HCT116 (cell line): ENCODE measurements around the gene DNLZ. TPM values are rescaled to one million over a fixed set of nuclear protein-coding genes. Genes with fewer than 3 reads are reported as not detected.
A peak's percentile ranks its signal among the peaks of the same experiment; 100 is the strongest.

ENCODE experiments used
- ATAC-seq: fragments of 200-7000 bp; cut with Tn5 transposase; 2 replicates; pipeline ENCODE4 v1.9.1; 2020; ENCODE audit warnings: mild to moderate bottlenecking, moderate library complexity
- BruUV-seq: library from RNA; stranded (reverse); fragments of 400-500 nt; replicated peaks from 2 replicates; lab custom pipeline; 2021; lab: Mats Ljungman, UMichigan
- CTCF ChIA-PET: fragments of 300-600 bp; sonication (Branson Sonifier 250); formaldehyde crosslinking; loops from one replicate; lab custom pipeline; 2021; ENCODE audit warnings: antibody characterized with exemption; lab: Charles Lee
- POLR2A ChIA-PET: fragments of 300-600, 350-600 bp; sonication (Branson Sonifier 250); formaldehyde crosslinking; loops from one replicate; lab custom pipeline; 2021; ENCODE audit warnings: antibody characterized with exemption; lab: Charles Lee
- RAD21 ChIA-PET, 2 experiments: fragments of 300-600 bp; sonication (Branson Sonifier 250); formaldehyde crosslinking; loops; one replicate each; lab custom pipeline; 2023; ENCODE audit warnings: low total read pairs in 2 of 2; ENCODE audit not compliant: uncharacterized antibody in 2 of 2, unreplicated experiment in 2 of 2, low non-redundant PET in 1 of 2; lab: Charles Lee
- DNase-seq: peaks from one replicate; pipeline ENCODE4 v3.0.0-alpha.2; 2010; ENCODE audit warnings: low read depth, low spot score
- H2AFZ ChIP-seq: fragments of 200-600 bp; shearing (Covaris generic), sonication (generic); 2 replicates; pipeline ENCODE4 v1.6.1; 2017; ENCODE audit warnings: low read depth, mixed run types, mixed read lengths, antibody characterized with exemption, low read length; ENCODE audit not compliant: poor library complexity, severe bottlenecking
- H3K27ac ChIP-seq: 2 replicates; pipeline ENCODE4 v1.5.1; 2012; ENCODE audit warnings: low read depth, low read length
- H3K27me3 ChIP-seq: fragments of 200-600 bp; sonication (generic); 2 replicates; pipeline ENCODE4 v1.6.1; 2016; ENCODE audit warnings: mixed run types, low read length, mixed read lengths; ENCODE audit not compliant: insufficient read depth
- H3K36me3 ChIP-seq, 2 experiments: fragments of 200-500 bp in 1 of 2; fragments of 200-600 bp in 1 of 2; sonication (Bioruptor generic) in 1 of 2; sonication (generic) in 1 of 2; 2 replicates each; pipeline versions ENCODE4 v1.5.1 to v1.6.1; 2014 to 2016; ENCODE audit warnings: low read length in 2 of 2, inconsistent platforms in 1 of 2, mixed read lengths in 1 of 2, mixed run types in 1 of 2; ENCODE audit not compliant: insufficient read depth in 2 of 2, control insufficient read depth in 1 of 2
- H3K4me1 ChIP-seq, 2 experiments: fragments of 200-600 bp in 1 of 2; sonication (generic) in 1 of 2; 2 replicates each; pipeline versions ENCODE4 v1.5.1 to v1.6.1; 2012 to 2017; ENCODE audit warnings: low read length in 2 of 2, inconsistent platforms in 1 of 2, mild to moderate bottlenecking in 1 of 2, mixed read lengths in 1 of 2, mixed run types in 1 of 2, moderate library complexity in 1 of 2; ENCODE audit not compliant: insufficient read depth in 2 of 2, control insufficient read depth in 1 of 2
- H3K4me2 ChIP-seq: fragments of 200-600 bp; sonication (generic); 2 replicates; pipeline ENCODE4 v1.6.1; 2017; ENCODE audit warnings: mixed run types, low read length, mixed read lengths
- H3K4me3 ChIP-seq, 2 experiments: fragments of 200-600 bp in 1 of 2; sonication (generic) in 1 of 2; replicated peaks in 1 of 2; 2 replicates each; pipeline ENCODE4 v1.5.1; 2011 to 2016; ENCODE audit warnings: low read length in 2 of 2, control low read depth in 1 of 2, low read depth in 1 of 2, mild to moderate bottlenecking in 1 of 2, mixed read lengths in 1 of 2, mixed run types in 1 of 2
- H3K79me2 ChIP-seq: fragments of 200-600 bp; sonication (generic); 2 replicates; pipeline ENCODE4 v1.6.1; 2017; ENCODE audit warnings: mild to moderate bottlenecking, mixed run types, low read length, moderate library complexity, mixed read lengths; ENCODE audit not compliant: insufficient read depth
- H3K9ac ChIP-seq: fragments of 200-600 bp; sonication (generic); 2 replicates; pipeline ENCODE4 v1.6.1; 2016; ENCODE audit warnings: low read length, mixed read lengths
- H3K9me2 ChIP-seq: fragments of 200-600 bp; sonication (generic), shearing (Covaris generic); 2 replicates; pipeline ENCODE4 v1.6.1; 2017; ENCODE audit warnings: mixed run types, mild to moderate bottlenecking, moderate library complexity; ENCODE audit not compliant: insufficient read depth
- H3K9me3 ChIP-seq, 2 experiments: fragments of 200-500 bp in 1 of 2; fragments of 200-600 bp in 1 of 2; sonication (Bioruptor generic) in 1 of 2; sonication (generic) in 1 of 2; 2 replicates each; pipeline ENCODE4 v1.6.1; 2014 to 2017; ENCODE audit warnings: low read length in 2 of 2, mixed read lengths in 2 of 2, inconsistent platforms in 1 of 2, low read depth in 1 of 2, mild to moderate bottlenecking in 1 of 2, mixed run types in 1 of 2, moderate library complexity in 1 of 2; ENCODE audit not compliant: control insufficient read depth in 1 of 2, insufficient read depth in 1 of 2
- H4K20me1 ChIP-seq: fragments of 200-600 bp; sonication (generic), shearing (Covaris generic); 2 replicates; pipeline ENCODE4 v1.6.1; 2017; ENCODE audit warnings: mixed run types, mild to moderate bottlenecking, moderate library complexity; ENCODE audit not compliant: insufficient read depth
- CBX3 ChIP-seq: IDR thresholded peaks from 2 replicates; pipeline ENCODE4 v1.6.1; 2012; ENCODE audit warnings: low read depth
- CEBPB ChIP-seq: IDR thresholded peaks from 2 replicates; pipeline ENCODE4 v1.6.1; 2012; ENCODE audit warnings: low read depth
- ELF1 ChIP-seq: IDR thresholded peaks from 2 replicates; pipeline ENCODE4 v1.6.1; 2012; ENCODE audit warnings: low read depth, borderline replicate concordance
- EZH2 ChIP-seq: fragments of 200-600 bp; sonication (generic); IDR thresholded peaks from 2 replicates; pipeline ENCODE4 v1.6.1; 2017; ENCODE audit warnings: antibody characterized with exemption, mixed run types
- JUND ChIP-seq: IDR thresholded peaks from 2 replicates; pipeline ENCODE4 v1.6.1; 2012
- POLR2A ChIP-seq: IDR thresholded peaks from 2 replicates; pipeline ENCODE4 v1.7.0; 2011; ENCODE audit warnings: borderline replicate concordance; ENCODE audit not compliant: insufficient read depth, insufficient read length; ENCODE audit errors: extremely low read depth
- POLR2AphosphoS5 ChIP-seq: IDR thresholded peaks from 2 replicates; pipeline ENCODE4 v1.6.1; 2011; ENCODE audit warnings: mild to moderate bottlenecking, low read depth, low read length, moderate library complexity
- RAD21 ChIP-seq: IDR thresholded peaks from 2 replicates; pipeline ENCODE4 v1.6.1; 2012; ENCODE audit warnings: low read depth, mild to moderate bottlenecking
- SIN3A ChIP-seq: IDR thresholded peaks from 2 replicates; pipeline ENCODE4 v1.6.1; 2012; ENCODE audit warnings: low read depth
- SP1 ChIP-seq: IDR thresholded peaks from 2 replicates; pipeline ENCODE4 v1.6.1; 2012; ENCODE audit warnings: low read depth
- SRF ChIP-seq: IDR thresholded peaks from 2 replicates; pipeline ENCODE4 v1.6.1; 2012; ENCODE audit warnings: low read depth
- TCF7L2 ChIP-seq: IDR thresholded peaks from 2 replicates; pipeline ENCODE4 v1.7.0; 2011; ENCODE audit warnings: borderline replicate concordance, inconsistent platforms; ENCODE audit not compliant: insufficient read depth, insufficient read length; ENCODE audit errors: extremely low read depth
- YY1 ChIP-seq: IDR thresholded peaks from 2 replicates; pipeline ENCODE4 v1.6.1; 2011; ENCODE audit warnings: low read length, low read depth, moderate library complexity, mild to moderate bottlenecking; ENCODE audit not compliant: insufficient replicate concordance; ENCODE audit errors: extremely low read depth
- ZFX ChIP-seq: fragments of 450-650 bp; IDR thresholded peaks from 2 replicates; pipeline ENCODE4 v1.6.1; 2017
- ZNF274 ChIP-seq: fragments of 200-500 bp; sonication (Bioruptor generic); IDR thresholded peaks from 2 replicates; pipeline ENCODE4 v1.6.1; 2014; ENCODE audit warnings: mild to moderate bottlenecking, low read depth, low read length, inconsistent platforms
- intact Hi-C: fragments of 100-400 bp; cut with micrococcal nuclease; formaldehyde crosslinking; loops from 2 replicates; pipeline ENCODE4 v1.10.0; 2022
- total RNA-seq: library from RNA; stranded (reverse); gene quantifications from one replicate; pipeline ENCODE4 v1.2.1, GENCODE V29; 2021; ENCODE audit not compliant: unreplicated experiment
- TF ChIP-seq, protein P1 (sequence below): IDR thresholded peaks from 2 replicates; pipeline ENCODE4 v1.6.1; 2012
- TF ChIP-seq, protein P2 (sequence below): IDR thresholded peaks from 2 replicates; pipeline ENCODE4 v1.6.1; 2012; ENCODE audit warnings: low read depth
- TF ChIP-seq, protein P3 (sequence below), 3 experiments: fragments of 200-600 bp in 1 of 3; sonication (generic) in 1 of 3; IDR thresholded peaks in 2 of 3; conservative IDR thresholded peaks in 1 of 3; 2 replicates each; pipeline ENCODE4 v1.5.1; 2012 to 2017; ENCODE audit warnings: low read depth in 2 of 3, low read length in 2 of 3, antibody characterized with exemption in 1 of 3, borderline replicate concordance in 1 of 3, control low read depth in 1 of 3, mild to moderate bottlenecking in 1 of 3, mixed read lengths in 1 of 3, mixed run types in 1 of 3, moderate library complexity in 1 of 3; ENCODE audit not compliant: insufficient read depth in 1 of 3
- TF ChIP-seq, protein P4 (sequence below): IDR thresholded peaks from 2 replicates; pipeline ENCODE4 v1.6.1; 2012

Gene DNLZ
- total RNA-seq, 1 experiment from 2014 or later, result 21.9 TPM

DNA sequence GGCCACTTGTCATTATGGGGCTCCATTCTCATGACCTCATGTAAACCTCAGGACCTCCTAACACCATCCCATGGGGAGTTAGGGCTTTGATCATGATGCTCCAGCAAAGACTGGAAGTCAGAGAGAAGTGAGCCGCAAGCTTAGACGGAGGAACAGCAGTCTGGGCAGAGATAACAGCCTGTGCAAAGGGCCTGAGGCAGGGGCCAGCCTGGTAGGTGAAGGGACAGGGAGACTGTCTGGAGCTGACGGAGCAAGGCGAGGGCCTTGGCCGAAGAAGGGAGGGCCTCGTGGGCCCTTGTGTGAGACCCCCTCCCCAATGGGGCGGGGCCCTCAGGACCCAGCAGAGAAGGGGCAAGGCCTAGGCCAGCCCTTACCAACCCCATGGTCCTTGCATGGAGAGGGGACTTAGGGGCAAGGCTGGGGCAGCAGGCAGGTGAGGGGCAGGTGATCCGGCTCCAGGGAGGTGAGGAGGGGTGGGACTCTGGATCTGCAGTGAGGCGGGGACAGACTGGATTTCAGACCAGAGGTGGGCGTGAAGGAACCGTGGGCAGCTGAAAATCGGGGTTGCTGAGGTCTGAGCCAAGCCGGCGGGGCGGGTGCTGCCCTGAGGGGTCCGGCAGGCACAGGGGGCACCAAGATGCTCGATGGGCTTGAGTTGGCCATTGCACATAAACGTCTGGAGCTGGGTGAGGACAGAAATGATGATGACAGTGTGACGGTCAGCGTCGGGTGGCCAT is 18.8 kb downstream of the DNLZ start:
- Histone ChIP-seq H3K79me2 (no peaks in the 10 kb centered on the region), H4K20me1 (no peaks in the 10 kb centered on the region), H3K9ac (0 out of 2 replicates have a peak overlapping the region, but pooled peaks have one; percentile 27), H3K4me3 (no peak overlapping the region), H3K36me3 (no peaks in the 10 kb centered on the region; a peak in 1 of 4 replicates), H3K4me1 (peaks cover 18 to 36% of the 10 kb centered on the region in 2 experiments; a peak in 3 of 4 replicates), H2AFZ (no peak overlapping the region), H3K9me2 (no peaks in the 10 kb centered on the region), H3K4me2 (0 out of 2 replicates have a peak overlapping the region, but pooled peaks have one; percentile 61), H3K9me3 (no peaks in the 10 kb centered on the region), H3K27ac (peak overlapping the region; percentile 44; the same call in 1 of the 2 replicates), H3K27me3 (no peaks in the 10 kb centered on the region)
- CTCF ChIA-PET, result interaction anchor here (1.3 to 1.9 kb wide), 2 partner anchors 8 to 10 kb away, joined by 5 read pairs; no protein-coding TSS in a partner anchor
- DNase-seq (no peak), ATAC-seq (no peak)
- POLR2A ChIA-PET, result no interaction called here
- no peak for TF ChIP-seq SIN3A
- TF ChIP-seq EZH2, result no peak
- no peak for TF ChIP-seq JUND
- TF ChIP-seq, protein P1, sequence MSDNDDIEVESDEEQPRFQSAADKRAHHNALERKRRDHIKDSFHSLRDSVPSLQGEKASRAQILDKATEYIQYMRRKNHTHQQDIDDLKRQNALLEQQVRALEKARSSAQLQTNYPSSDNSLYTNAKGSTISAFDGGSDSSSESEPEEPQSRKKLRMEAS, result no peak
- no peak for TF ChIP-seq YY1
- TF ChIP-seq CEBPB, result no peak
- TF ChIP-seq, protein P2, sequence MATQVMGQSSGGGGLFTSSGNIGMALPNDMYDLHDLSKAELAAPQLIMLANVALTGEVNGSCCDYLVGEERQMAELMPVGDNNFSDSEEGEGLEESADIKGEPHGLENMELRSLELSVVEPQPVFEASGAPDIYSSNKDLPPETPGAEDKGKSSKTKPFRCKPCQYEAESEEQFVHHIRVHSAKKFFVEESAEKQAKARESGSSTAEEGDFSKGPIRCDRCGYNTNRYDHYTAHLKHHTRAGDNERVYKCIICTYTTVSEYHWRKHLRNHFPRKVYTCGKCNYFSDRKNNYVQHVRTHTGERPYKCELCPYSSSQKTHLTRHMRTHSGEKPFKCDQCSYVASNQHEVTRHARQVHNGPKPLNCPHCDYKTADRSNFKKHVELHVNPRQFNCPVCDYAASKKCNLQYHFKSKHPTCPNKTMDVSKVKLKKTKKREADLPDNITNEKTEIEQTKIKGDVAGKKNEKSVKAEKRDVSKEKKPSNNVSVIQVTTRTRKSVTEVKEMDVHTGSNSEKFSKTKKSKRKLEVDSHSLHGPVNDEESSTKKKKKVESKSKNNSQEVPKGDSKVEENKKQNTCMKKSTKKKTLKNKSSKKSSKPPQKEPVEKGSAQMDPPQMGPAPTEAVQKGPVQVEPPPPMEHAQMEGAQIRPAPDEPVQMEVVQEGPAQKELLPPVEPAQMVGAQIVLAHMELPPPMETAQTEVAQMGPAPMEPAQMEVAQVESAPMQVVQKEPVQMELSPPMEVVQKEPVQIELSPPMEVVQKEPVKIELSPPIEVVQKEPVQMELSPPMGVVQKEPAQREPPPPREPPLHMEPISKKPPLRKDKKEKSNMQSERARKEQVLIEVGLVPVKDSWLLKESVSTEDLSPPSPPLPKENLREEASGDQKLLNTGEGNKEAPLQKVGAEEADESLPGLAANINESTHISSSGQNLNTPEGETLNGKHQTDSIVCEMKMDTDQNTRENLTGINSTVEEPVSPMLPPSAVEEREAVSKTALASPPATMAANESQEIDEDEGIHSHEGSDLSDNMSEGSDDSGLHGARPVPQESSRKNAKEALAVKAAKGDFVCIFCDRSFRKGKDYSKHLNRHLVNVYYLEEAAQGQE, result no peak
- TF ChIP-seq, protein P3, sequence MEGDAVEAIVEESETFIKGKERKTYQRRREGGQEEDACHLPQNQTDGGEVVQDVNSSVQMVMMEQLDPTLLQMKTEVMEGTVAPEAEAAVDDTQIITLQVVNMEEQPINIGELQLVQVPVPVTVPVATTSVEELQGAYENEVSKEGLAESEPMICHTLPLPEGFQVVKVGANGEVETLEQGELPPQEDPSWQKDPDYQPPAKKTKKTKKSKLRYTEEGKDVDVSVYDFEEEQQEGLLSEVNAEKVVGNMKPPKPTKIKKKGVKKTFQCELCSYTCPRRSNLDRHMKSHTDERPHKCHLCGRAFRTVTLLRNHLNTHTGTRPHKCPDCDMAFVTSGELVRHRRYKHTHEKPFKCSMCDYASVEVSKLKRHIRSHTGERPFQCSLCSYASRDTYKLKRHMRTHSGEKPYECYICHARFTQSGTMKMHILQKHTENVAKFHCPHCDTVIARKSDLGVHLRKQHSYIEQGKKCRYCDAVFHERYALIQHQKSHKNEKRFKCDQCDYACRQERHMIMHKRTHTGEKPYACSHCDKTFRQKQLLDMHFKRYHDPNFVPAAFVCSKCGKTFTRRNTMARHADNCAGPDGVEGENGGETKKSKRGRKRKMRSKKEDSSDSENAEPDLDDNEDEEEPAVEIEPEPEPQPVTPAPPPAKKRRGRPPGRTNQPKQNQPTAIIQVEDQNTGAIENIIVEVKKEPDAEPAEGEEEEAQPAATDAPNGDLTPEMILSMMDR (IDR thresholded peaks at IDR 0.05 in 2 of 3, conservative IDR thresholded peaks at IDR 0.05 in 1 of 3; ENCODE audit: borderline replicate concordance in 1 of 3, insufficient read depth in 1 of 3, low read depth in 2 of 3, low read length in 2 of 3), result no peak
- no peak for TF ChIP-seq TCF7L2
- TF ChIP-seq, protein P4, sequence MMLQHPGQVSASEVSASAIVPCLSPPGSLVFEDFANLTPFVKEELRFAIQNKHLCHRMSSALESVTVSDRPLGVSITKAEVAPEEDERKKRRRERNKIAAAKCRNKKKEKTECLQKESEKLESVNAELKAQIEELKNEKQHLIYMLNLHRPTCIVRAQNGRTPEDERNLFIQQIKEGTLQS, result no peak
- TF ChIP-seq CBX3, result no peak
- no peak for TF ChIP-seq ZFX
- no peak for TF ChIP-seq RAD21
- no peak for TF ChIP-seq ZNF274
- TF ChIP-seq SP1, result no peak
- no peak for TF ChIP-seq POLR2AphosphoS5
- TF ChIP-seq ELF1, result no peak
- no peak for TF ChIP-seq SRF
- no peak for TF ChIP-seq POLR2A
- intact Hi-C loops, result no loop called here
- no TSS peak for BruUV-seq
- RAD21 ChIA-PET, result no interaction called here
